H9 (cell line): Measurements from ENCODE around the gene SSBP3. TPM values are rescaled to one million over a fixed set of nuclear protein-coding genes. Genes with fewer than 3 reads are reported as not detected.

Source experiments
- DNase-seq: peaks from one replicate; pipeline ENCODE4 v3.0.0-alpha.2; 2017
- H2AFZ ChIP-seq: one replicate; pipeline ENCODE4 v1.6.1; 2013; ENCODE audit warnings: mild to moderate bottlenecking, low read length, control low read depth, moderate library complexity
- H2AK5ac ChIP-seq: 2 replicates; pipeline ENCODE4 v1.6.1; 2013; ENCODE audit warnings: low read length, control low read depth, mixed read lengths; ENCODE audit not compliant: insufficient read length
- H2BK120ac ChIP-seq: one replicate; pipeline ENCODE4 v1.6.1; 2013; ENCODE audit warnings: low read depth, mild to moderate bottlenecking, low read length, control low read depth, inconsistent platforms; ENCODE audit not compliant: poor library complexity, severe bottlenecking
- H2BK12ac ChIP-seq: 2 replicates; pipeline ENCODE4 v1.6.1; 2013; ENCODE audit warnings: low read length, control low read depth, mixed read lengths, low read depth; ENCODE audit not compliant: insufficient read length
- H2BK15ac ChIP-seq: 2 replicates; pipeline ENCODE4 v1.6.1; 2013; ENCODE audit warnings: low read depth, low read length, control low read depth
- H2BK20ac ChIP-seq: one replicate; pipeline ENCODE4 v1.6.1; 2013; ENCODE audit warnings: low read depth, mild to moderate bottlenecking, low read length, control low read depth, inconsistent platforms; ENCODE audit not compliant: poor library complexity, severe bottlenecking
- H2BK5ac ChIP-seq: 2 replicates; pipeline ENCODE4 v1.6.1; 2013; ENCODE audit warnings: low read length, control low read depth, mixed read lengths; ENCODE audit not compliant: insufficient read length
- H3K14ac ChIP-seq: 2 replicates; pipeline ENCODE4 v1.6.1; 2013; ENCODE audit warnings: low read length, control low read depth; ENCODE audit not compliant: insufficient read depth
- H3K18ac ChIP-seq: 2 replicates; pipeline ENCODE4 v1.6.1; 2013; ENCODE audit warnings: low read depth, mild to moderate bottlenecking, mixed read lengths, low read length, control low read depth; ENCODE audit not compliant: insufficient read length
- H3K23ac ChIP-seq: 2 replicates; pipeline ENCODE4 v1.6.1; 2013; ENCODE audit warnings: low read length, control low read depth, mixed read lengths, low read depth; ENCODE audit not compliant: insufficient read length
- H3K23me2 ChIP-seq: 2 replicates; pipeline ENCODE4 v1.6.1; 2013; ENCODE audit warnings: low read depth, mild to moderate bottlenecking, mixed read lengths, low read length, control low read depth; ENCODE audit not compliant: insufficient read length, poor library complexity, severe bottlenecking
- H3K27ac ChIP-seq: 2 replicates; pipeline ENCODE4 v1.5.1; 2013; ENCODE audit warnings: low read length, control low read depth, mixed read lengths, low read depth; ENCODE audit not compliant: insufficient read length
- H3K27me3 ChIP-seq: 2 replicates; pipeline ENCODE4 v1.6.1; 2013; ENCODE audit warnings: low read length, control low read depth, inconsistent platforms; ENCODE audit not compliant: insufficient read depth
- H3K4ac ChIP-seq: 2 replicates; pipeline ENCODE4 v1.6.1; 2013; ENCODE audit warnings: low read depth, mild to moderate bottlenecking, control low read depth, inconsistent platforms, low read length, moderate library complexity
- H3K4me1 ChIP-seq: 2 replicates; pipeline ENCODE4 v1.6.1; 2013; ENCODE audit warnings: low read length, control low read depth, inconsistent platforms; ENCODE audit not compliant: insufficient read depth
- H3K4me2 ChIP-seq: 2 replicates; pipeline ENCODE4 v1.6.1; 2013; ENCODE audit warnings: low read length, control low read depth, mixed read lengths; ENCODE audit not compliant: insufficient read length, insufficient read depth
- H3K56ac ChIP-seq: 2 replicates; pipeline ENCODE4 v1.6.1; 2013; ENCODE audit warnings: low read depth, mild to moderate bottlenecking, mixed read lengths, low read length, control low read depth; ENCODE audit not compliant: insufficient read length
- H3K79me1 ChIP-seq: 2 replicates; pipeline ENCODE4 v1.6.1; 2013; ENCODE audit warnings: low read depth, mild to moderate bottlenecking, moderate library complexity, low read length, control low read depth, inconsistent platforms; ENCODE audit not compliant: insufficient read depth, poor library complexity, severe bottlenecking
- H3K79me2 ChIP-seq: 2 replicates; pipeline ENCODE4 v1.6.1; 2013; ENCODE audit warnings: low read length, control low read depth, inconsistent platforms; ENCODE audit not compliant: insufficient read depth
- H3K9ac ChIP-seq: 2 replicates; pipeline ENCODE4 v1.6.1; 2013; ENCODE audit warnings: low read length, control low read depth, mixed read lengths; ENCODE audit not compliant: insufficient read length; ENCODE audit errors: extremely low read depth
- H3K9me3 ChIP-seq: one replicate; pipeline ENCODE4 v1.6.1; 2013; ENCODE audit warnings: low read depth, low read length, inconsistent platforms; ENCODE audit not compliant: control insufficient read depth
- H3T11ph ChIP-seq: one replicate; pipeline ENCODE4 v1.6.1; 2013; ENCODE audit warnings: mild to moderate bottlenecking, low read length, control low read depth, inconsistent platforms
- H4K20me1 ChIP-seq: one replicate; pipeline ENCODE4 v1.6.1; 2013; ENCODE audit not compliant: control insufficient read depth, insufficient read length, insufficient read depth
- H4K5ac ChIP-seq: 2 replicates; pipeline ENCODE4 v1.6.1; 2013; ENCODE audit warnings: low read depth, mild to moderate bottlenecking, mixed read lengths, low read length, control low read depth; ENCODE audit not compliant: insufficient read length
- H4K8ac ChIP-seq: replicated peaks from 2 replicates; pipeline ENCODE4 v1.6.1; 2013; ENCODE audit warnings: low read length, control low read depth, mixed read lengths, low read depth; ENCODE audit not compliant: insufficient read length
- H4K91ac ChIP-seq: 2 replicates; pipeline ENCODE4 v1.6.1; 2013; ENCODE audit warnings: low read depth, mild to moderate bottlenecking, moderate library complexity, mixed read lengths, low read length, control low read depth; ENCODE audit not compliant: insufficient read length
- H3K27ac Mint-ChIP-seq, 3 experiments: 2 replicates in 2 of 3; 3 replicates in 1 of 3; pipeline ENCODE4 v1.8.0; 2020 to 2021; ENCODE audit warnings: mixed read lengths in 3 of 3, mild to moderate bottlenecking in 1 of 3, moderate library complexity in 1 of 3
- H3K27me3 Mint-ChIP-seq: 2 replicates; pipeline ENCODE4 v1.8.0; 2021; ENCODE audit warnings: low read depth, mild to moderate bottlenecking, moderate library complexity, mixed read lengths
- H3K36me3 Mint-ChIP-seq, 3 experiments: 2 replicates in 2 of 3; 3 replicates in 1 of 3; pipeline ENCODE4 v1.8.0; 2020 to 2021; ENCODE audit warnings: low read depth in 3 of 3, mixed read lengths in 3 of 3; ENCODE audit not compliant: insufficient read depth in 1 of 3
- H3K4me1 Mint-ChIP-seq, 2 experiments: 2 replicates each; pipeline ENCODE4 v1.8.0; 2020; ENCODE audit warnings: mixed read lengths in 2 of 2
- H3K4me3 Mint-ChIP-seq, 2 experiments: 2 replicates in 1 of 2; 3 replicates in 1 of 2; pipeline ENCODE4 v1.8.0; 2020 to 2021; ENCODE audit warnings: mild to moderate bottlenecking in 2 of 2, mixed read lengths in 2 of 2, moderate library complexity in 1 of 2
- H3K9me3 Mint-ChIP-seq, 2 experiments: 2 replicates in 1 of 2; 3 replicates in 1 of 2; pipeline ENCODE4 v1.8.0; 2020; ENCODE audit warnings: mild to moderate bottlenecking in 2 of 2, mixed read lengths in 2 of 2, moderate library complexity in 1 of 2
- CTCF ChIP-seq: fragments of 200-600 bp; sonication (generic); conservative IDR thresholded peaks from 3 replicates; pipeline ENCODE4 v1.8.0; 2021; ENCODE audit warnings: antibody characterized with exemption, mild to moderate bottlenecking
- WGBS: extraction: QIAGEN DNeasy Blood & Tissue Kit; methylation state at CpG from one replicate; pipeline ENCODE4 v1.1.7; 2013; ENCODE audit warnings: missing lambda C conversion rate, low lambda C conversion rate, mixed read lengths; ENCODE audit not compliant: insufficient read length; ENCODE audit errors: extremely low coverage; 5-methylcytosine and 5-hydroxymethylcytosine counted together
- total RNA-seq: library from RNA; stranded (reverse); gene quantifications from 2 replicates; pipeline ENCODE4 v1.2.1, GENCODE V29; 2021

The SSBP3 gene
- total RNA-seq, 1 experiment from 2014 or later: 126 TPM

DNA sequence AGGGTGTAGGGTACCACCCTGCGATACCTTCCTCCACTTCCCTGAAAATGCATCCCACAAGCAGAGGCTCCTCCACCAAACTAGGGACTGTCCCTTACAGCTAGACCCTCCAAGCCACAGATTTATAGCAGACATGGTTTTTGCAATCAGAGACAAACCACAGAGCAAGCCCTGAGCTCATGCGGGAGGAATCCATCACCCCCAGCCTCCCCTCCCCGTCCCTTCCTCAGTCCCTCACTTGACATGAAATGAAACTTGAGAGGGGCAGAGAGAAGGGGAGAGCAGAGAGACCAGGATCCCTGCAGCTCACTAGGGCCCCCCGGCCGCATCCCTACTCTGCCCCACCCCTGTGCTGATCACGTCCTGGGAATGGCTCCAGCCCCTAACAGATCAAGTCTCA, 111.3 kb downstream of the SSBP3 start:
- no peak overlapping the region for H3K27ac ChIP-seq
- H4K20me1 ChIP-seq: peaks cover 2% of the 10 kb centered on the region
- no peak overlapping the region for H4K91ac ChIP-seq
- no peak overlapping the region for H3K4ac ChIP-seq
- Mint-ChIP-seq H3K27ac (peak overlapping the region in 1 of 3 experiments; percentile 39; a peak in 1 of 7 replicates), H3K4me3 (no peak overlapping the region; a peak in 1 of 5 replicates), H3K36me3 (no peaks in the 10 kb centered on the region), H3K27me3 (no peaks in the 10 kb centered on the region), H3K4me1 (peaks cover 83 to 91% of the 10 kb centered on the region in 2 experiments), H3K9me3 (no peaks in the 10 kb centered on the region)
- TF ChIP-seq CTCF: no peak
- H2AK5ac ChIP-seq: no peak overlapping the region
- H3K56ac ChIP-seq: no peak overlapping the region
- no peak overlapping the region for H2BK5ac ChIP-seq
- H3K23ac ChIP-seq: no peak overlapping the region
- H3K9me3 ChIP-seq: no peaks in the 10 kb centered on the region
- no peak overlapping the region for H3K18ac ChIP-seq
- peaks cover 8% of the 10 kb centered on the region for H3K79me1 ChIP-seq
- no peak overlapping the region for H2AFZ ChIP-seq
- H3K4me2 ChIP-seq: no peak overlapping the region
- no peak overlapping the region for H2BK120ac ChIP-seq
- H3T11ph ChIP-seq: no peak overlapping the region
- no peak overlapping the region for H2BK12ac ChIP-seq
- H2BK15ac ChIP-seq: no peak overlapping the region
- no peak overlapping the region; the same call in 1 of the 2 replicates for H3K14ac ChIP-seq
- no peaks in the 10 kb centered on the region for H3K23me2 ChIP-seq
- no CpG with 5 or more reads among the region's 6 CpGs for WGBS
- no peak overlapping the region for H4K8ac ChIP-seq
- peaks cover 15% of the 10 kb centered on the region for H3K4me1 ChIP-seq
- no peak for DNase-seq
- no peak overlapping the region for H3K9ac ChIP-seq
- no peak overlapping the region for H2BK20ac ChIP-seq
- H4K5ac ChIP-seq: no peak overlapping the region
- no peaks in the 10 kb centered on the region for H3K27me3 ChIP-seq
- H3K79me2 ChIP-seq: peaks cover 19% of the 10 kb centered on the region
